ENCODE data around the gene UBR7.

UBR7 gene

GRCh38 chr14:93262446-93262845, 55.4 kb downstream of the UBR7 start:
- no peak for DNase-seq

DNA sequence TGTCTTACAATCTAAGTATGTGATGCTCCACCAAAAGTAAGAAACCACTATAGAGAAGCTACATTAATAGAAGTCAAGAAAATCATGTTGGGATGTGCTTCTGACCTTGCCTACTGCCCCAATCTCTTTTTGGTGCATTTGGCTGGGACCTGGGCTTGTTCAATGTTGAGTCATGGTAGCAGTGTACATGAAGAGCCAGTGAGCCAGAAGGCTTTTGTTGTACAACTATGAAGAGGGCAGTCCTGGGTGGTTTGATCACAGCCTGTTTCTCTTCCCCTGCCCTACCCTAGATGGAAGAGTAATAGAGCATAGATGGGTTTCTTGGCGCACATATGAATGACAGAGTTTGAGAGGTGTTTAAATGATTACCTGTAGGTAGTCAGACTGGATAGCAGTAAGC, 56.4 kb downstream of the UBR7 start:
- no peak for DNase-seq

DNA sequence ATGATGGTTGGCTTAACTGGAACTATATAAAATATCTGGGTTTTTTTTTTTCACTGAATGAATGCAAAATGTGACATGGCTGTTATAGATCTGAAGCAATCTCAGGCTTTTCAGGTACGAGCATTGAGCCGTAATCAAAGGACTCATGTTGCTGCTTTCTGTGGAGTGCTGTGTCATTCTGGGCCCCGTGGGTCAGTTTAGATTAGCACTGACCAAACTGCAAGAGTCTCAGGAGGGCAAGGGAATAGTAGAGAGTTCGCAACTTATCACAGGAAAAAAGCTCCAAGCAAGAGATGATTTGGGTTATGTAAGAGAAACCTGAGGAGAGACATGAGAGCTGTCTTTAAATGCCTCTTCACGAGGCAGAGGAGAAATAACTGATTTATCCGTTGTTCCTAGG, 59.1 kb downstream of the UBR7 start:
- no peak for DNase-seq

DNA sequence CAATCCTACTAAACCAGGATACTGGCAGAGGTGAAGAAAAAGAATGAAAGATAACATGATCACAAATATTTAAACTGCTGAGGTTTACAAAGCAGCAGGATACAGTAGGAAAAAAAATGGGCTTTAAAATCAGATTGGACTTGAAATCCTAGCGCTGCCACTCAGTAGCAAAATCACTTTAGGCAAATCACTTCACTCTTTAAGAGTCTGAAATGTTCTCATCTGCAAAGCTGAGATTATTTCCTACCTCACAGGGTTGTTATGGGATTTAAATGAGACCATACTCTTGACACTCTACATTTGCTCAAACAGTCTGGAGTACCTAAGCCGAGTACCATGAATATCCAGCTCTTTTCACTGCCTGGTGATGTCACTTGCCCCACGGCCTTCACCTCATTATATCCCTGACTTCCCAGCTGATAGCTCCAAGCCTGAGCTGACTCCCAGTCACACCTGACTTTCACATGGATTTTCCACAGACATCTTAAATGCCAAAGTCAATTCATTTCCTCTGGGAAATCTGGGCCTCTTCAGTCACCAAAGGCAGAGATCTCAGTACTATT, 60.2 kb downstream of the UBR7 start:
- DNase-seq = no peak

DNA sequence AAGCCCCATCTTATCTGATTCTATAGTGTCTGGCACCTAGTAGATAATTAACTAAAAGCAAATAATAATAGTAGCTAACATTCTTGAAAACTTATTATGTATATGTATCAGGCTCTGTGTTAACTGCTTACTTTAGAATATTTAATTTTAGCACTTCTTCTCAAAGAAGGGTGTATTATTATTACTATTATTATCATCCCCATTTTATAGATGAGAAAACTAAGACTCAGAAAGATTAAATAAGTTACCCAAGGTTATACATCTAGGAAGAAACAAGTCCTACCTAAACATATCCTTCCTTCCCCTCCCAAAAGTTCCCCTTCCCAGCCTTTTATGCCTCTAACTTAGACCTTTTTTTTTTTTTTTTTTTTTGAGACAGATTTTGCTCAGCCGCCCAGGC, 61.4 kb downstream of the UBR7 start:
- DNase-seq = no peak

DNA sequence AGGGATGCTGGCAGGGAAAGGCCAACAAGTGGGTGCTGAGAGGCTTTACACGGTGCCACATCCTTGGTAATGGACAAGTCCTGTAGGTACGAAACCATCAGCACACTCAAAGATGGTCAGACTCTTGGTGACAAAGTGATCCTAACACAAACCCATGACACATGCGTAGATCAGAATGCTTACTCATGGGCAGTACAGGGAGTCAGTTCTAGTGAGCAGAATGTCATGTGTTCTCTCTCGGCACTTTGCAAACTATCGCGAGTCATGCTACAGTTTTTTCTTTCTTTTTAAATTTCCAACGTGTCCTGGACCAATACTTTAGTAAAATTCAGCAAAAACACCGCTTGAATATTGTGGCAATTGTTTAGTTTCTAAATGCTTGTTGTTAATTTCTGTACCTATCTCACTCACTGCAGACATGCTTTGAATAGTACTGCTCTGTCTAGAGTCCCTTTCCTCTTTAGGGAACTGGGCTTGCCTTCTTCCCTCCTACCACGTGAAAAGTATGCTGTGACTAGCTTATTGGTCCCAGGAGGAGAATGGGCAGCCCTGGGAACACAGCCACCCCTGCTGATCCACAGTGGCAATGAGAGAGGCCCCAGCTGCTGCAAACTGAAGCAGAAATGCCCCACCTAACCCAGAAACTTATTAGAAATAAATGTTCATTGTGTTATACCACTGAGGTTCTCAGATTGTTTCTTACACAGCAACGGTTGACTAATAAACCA, 62.4 kb downstream of the UBR7 start:
- DNase-seq = no peak

GRCh38 chr14:93271111-93271510, 64.1 kb downstream of the UBR7 start:
- no peak for DNase-seq

DNA sequence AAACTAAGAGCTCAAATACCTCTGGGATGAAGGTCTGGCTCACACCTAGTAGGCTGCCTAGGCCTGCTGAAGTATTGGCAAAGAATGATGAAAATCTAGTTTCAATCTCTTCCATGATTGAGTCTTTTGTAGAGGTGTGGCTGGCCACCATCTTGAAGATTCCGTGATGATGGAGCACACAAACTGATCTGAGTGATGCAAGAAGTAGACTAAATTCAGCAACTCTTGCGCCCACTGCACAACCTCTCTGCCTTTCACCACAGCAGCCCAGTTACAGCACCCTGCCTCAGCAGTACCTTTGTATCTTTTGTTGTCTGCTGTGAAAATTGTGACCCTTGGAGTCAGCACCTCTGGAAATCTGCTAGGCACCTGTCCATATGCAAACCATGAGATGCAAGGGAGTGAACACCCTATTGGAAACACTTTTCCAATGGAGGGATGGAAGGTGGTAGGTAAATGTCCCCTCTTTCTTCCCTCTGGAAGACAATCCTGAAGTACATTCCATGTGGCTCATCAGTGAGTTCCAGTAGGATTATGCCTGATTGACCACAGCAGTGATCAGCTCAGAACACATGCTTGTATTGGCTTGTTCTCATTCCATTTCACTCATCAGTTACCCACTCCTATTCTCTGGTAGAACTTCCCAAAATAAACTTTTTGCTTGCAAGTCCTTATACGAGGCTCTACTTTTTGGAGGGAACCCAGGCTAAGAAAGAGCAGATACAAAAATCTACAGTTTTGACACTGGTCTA, 67.2 kb downstream of the UBR7 start:
- no peak for DNase-seq

DNA sequence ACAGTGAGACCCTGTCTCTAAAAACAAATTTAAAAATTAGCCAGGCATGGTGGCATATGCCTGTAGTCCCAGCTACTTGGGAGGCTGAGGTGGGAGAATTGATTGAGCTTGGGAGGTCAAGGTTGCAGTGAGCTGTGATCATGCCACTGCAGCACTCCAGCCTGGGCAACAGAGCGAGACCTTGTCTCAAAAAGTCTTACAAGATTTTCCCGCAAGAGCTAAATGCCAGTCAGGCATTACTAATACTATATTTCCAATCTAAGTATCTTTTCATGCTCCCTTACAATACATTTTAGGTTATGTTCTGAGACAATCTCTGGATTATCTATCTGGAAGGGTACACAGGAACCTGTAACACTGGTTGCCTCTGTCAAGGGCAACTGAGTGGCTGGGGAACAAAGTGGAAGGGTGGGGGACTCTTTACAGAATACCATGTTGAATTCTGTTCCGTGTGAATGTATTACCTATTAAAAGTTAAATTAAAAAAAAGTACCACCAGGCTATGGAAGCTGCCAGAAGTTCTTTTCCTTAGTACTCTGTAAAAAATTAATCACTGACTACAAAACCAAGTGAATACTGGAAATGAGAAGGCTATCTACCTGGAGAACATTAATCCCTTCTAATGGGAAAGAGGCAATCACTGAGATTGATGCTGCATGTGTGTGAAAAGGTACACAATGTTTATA, 69.1 kb downstream of the UBR7 start:
- no peak for DNase-seq

Data from effector CD4-positive, alpha-beta T cell (primary cell).